ENCODE results near the gene BNIP3. TPM values are rescaled to one million over a fixed set of nuclear protein-coding genes. Genes with fewer than 3 reads are reported as not detected.
A peak's percentile ranks its signal among the peaks of the same experiment; 100 is the strongest.

BNIP3 gene
- total and polyA plus RNA-seq, 2 donors (not counting 3 experiments of a cell fraction or from before 2014, with no cell fraction given): 51.4 to 53.3 TPM

DNA sequence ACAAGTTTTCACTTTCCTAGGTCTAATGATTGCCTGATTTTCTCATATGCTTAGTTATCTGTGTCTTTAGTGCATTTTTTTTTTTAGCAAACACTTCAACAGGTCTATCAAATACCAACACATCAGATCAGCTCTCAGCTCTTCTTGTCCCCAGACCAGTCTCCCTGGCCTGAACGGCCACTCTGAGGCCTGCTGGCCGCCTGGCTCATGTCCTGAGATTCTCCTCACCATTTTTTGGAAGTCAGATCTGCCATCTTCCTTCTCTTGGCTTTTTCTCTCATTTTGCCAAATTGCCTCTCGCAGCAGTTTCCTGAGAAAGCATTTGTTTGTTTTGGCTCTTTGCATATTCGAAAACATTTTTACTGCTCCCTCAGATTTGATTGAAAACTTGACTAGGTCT is 51.6 kb downstream of the BNIP3 start:
- FAIRE-seq (peak; percentile 33), DNase-seq (ENCODE audit: low read depth, low spot score) (peak; percentile 41)
- BruUV-seq (replicated peaks): no TSS peak
- TF ChIP-seq GATA2 (IDR thresholded peaks at IDR 0.05; ENCODE audit: insufficient read depth, insufficient read length, low read depth, low read length): no peak
- TF ChIP-seq, protein P1, sequence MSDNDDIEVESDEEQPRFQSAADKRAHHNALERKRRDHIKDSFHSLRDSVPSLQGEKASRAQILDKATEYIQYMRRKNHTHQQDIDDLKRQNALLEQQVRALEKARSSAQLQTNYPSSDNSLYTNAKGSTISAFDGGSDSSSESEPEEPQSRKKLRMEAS (IDR thresholded peaks at IDR 0.05; ENCODE audit: insufficient read depth, insufficient read length): no peak
- no peak for TF ChIP-seq MYC (IDR thresholded peaks at IDR 0.05; ENCODE audit: low read depth, low read length)
- no peak for TF ChIP-seq EZH2 (IDR thresholded peaks at IDR 0.05; ENCODE audit: borderline replicate concordance, low read depth, low read length, severe bottlenecking)
- TF ChIP-seq, protein P2, sequence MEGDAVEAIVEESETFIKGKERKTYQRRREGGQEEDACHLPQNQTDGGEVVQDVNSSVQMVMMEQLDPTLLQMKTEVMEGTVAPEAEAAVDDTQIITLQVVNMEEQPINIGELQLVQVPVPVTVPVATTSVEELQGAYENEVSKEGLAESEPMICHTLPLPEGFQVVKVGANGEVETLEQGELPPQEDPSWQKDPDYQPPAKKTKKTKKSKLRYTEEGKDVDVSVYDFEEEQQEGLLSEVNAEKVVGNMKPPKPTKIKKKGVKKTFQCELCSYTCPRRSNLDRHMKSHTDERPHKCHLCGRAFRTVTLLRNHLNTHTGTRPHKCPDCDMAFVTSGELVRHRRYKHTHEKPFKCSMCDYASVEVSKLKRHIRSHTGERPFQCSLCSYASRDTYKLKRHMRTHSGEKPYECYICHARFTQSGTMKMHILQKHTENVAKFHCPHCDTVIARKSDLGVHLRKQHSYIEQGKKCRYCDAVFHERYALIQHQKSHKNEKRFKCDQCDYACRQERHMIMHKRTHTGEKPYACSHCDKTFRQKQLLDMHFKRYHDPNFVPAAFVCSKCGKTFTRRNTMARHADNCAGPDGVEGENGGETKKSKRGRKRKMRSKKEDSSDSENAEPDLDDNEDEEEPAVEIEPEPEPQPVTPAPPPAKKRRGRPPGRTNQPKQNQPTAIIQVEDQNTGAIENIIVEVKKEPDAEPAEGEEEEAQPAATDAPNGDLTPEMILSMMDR (IDR thresholded peaks at IDR 0.05; ENCODE audit: extremely low read depth in 1 of 2, insufficient read depth in 1 of 2, low read depth in 1 of 2, low read length in 2 of 2): no peak
- TF ChIP-seq JUN (IDR thresholded peaks at IDR 0.05; ENCODE audit: borderline replicate concordance, insufficient read depth, insufficient read length, low read depth): no peak
- Histone ChIP-seq H3K9me3 (replicated peaks; ENCODE audit: control insufficient read depth, insufficient read depth, low read length) (no peaks in the 10 kb centered on the region), H3K4me3 (replicated peaks in 1 of 3; ENCODE audit: insufficient read depth in 1 of 3, low read depth in 1 of 3, low read length in 3 of 3) (no peak overlapping the region), H4K20me1 (replicated peaks; ENCODE audit: control insufficient read depth, extremely low read depth, insufficient read depth, low read length) (no peaks in the 10 kb centered on the region), H3K79me2 (ENCODE audit: control insufficient read depth, insufficient read depth, low read length) (peaks cover 97% of the 10 kb centered on the region), H3K4me1 (ENCODE audit: control insufficient read depth, extremely low read depth, insufficient read depth, low read length) (peaks cover 45% of the 10 kb centered on the region), H3K9me1 (replicated peaks; ENCODE audit: control insufficient read depth, extremely low read depth, insufficient read depth, low read length) (no peaks in the 10 kb centered on the region), H3K27me3 (ENCODE audit: control insufficient read depth in 2 of 2, insufficient read depth in 2 of 2, low read length in 2 of 2) (no peaks in the 10 kb centered on the region), H3K9ac (replicated peaks; ENCODE audit: extremely low read depth, insufficient read depth, low read length) (no peak overlapping the region), H3K27ac (ENCODE audit: insufficient read depth, low read depth, low read length) (no peak overlapping the region), H3K36me3 (ENCODE audit: control insufficient read depth in 2 of 2, extremely low read depth in 1 of 2, insufficient read depth in 2 of 2, low read length in 2 of 2) (no peaks in the 10 kb centered on the region), H2AFZ (ENCODE audit: low read depth, low read length) (no peak overlapping the region), H3K4me2 (ENCODE audit: insufficient read depth, low read length) (no peak overlapping the region)
- dilution Hi-C loops (cut with MboI; ENCODE audit: extremely low pct_ligation_motif_present, low sequenced_read_pairs) (no loop called here), intact Hi-C loops (cut with micrococcal nuclease) (loop anchor here (1.0 kb wide), 1 partner anchor 16 kb away; no protein-coding TSS in a partner anchor)
- ChIA-PET POLR2A (no interaction called here), CTCF (interaction anchor here (1.7 kb wide), 1 partner anchor 93 kb away, joined by 4 read pairs; no protein-coding TSS in a partner anchor)

All from endothelial cell of umbilical vein (primary cell).